Liver (tissue), 9 donors: ENCODE results near the gene RNF212. TPM values are rescaled to one million over a fixed set of nuclear protein-coding genes. Genes with fewer than 3 reads are reported as not detected.
A peak's percentile ranks its signal among the peaks of the same experiment; 100 is the strongest.

Experiments used
- DNase-seq: peaks from one replicate; pipeline ENCODE4 v3.0.0-alpha.2; 2017; ENCODE audit warnings: low spot score
- H3K27ac ChIP-seq, 2 donors: one replicate each; pipeline ENCODE4 v1.7.0; 2013; ENCODE audit warnings: inconsistent platforms in 2 of 2, low read length in 2 of 2, control low read depth in 1 of 2, low read depth in 1 of 2, mild to moderate bottlenecking in 1 of 2
- H3K27me3 ChIP-seq, 4 donors: one replicate each; pipeline versions ENCODE4 v1.6.1 to v1.7.0; 2013; ENCODE audit warnings: low read length in 3 of 4, inconsistent platforms in 1 of 4, mild to moderate bottlenecking in 1 of 4, moderate library complexity in 1 of 4; ENCODE audit not compliant: control insufficient read depth in 4 of 4, insufficient read depth in 4 of 4
- H3K36me3 ChIP-seq, 4 donors: one replicate each; pipeline versions ENCODE4 v1.6.1 to v1.7.0; 2013; ENCODE audit warnings: low read length in 3 of 4, mild to moderate bottlenecking in 3 of 4, low read depth in 1 of 4, moderate library complexity in 1 of 4; ENCODE audit not compliant: control insufficient read depth in 4 of 4, insufficient read depth in 3 of 4
- H3K4me1 ChIP-seq, 4 donors: one replicate each; pipeline versions ENCODE4 v1.6.1 to v1.7.0; 2013; ENCODE audit warnings: low read length in 3 of 4, mild to moderate bottlenecking in 3 of 4, moderate library complexity in 1 of 4; ENCODE audit not compliant: control insufficient read depth in 4 of 4, insufficient read depth in 4 of 4
- H3K4me3 ChIP-seq, 3 donors: one replicate each; pipeline versions ENCODE4 v1.6.1 to v1.7.0; 2013; ENCODE audit warnings: low read length in 3 of 3, control low read depth in 1 of 3, low read depth in 1 of 3, mild to moderate bottlenecking in 1 of 3
- H3K9ac ChIP-seq, 2 donors: one replicate each; pipeline ENCODE4 v1.7.0; 2013; ENCODE audit warnings: low read length in 2 of 2, mild to moderate bottlenecking in 2 of 2, moderate library complexity in 2 of 2, control low read depth in 1 of 2, low read depth in 1 of 2
- H3K9me3 ChIP-seq, 4 donors: one replicate each; pipeline versions ENCODE4 v1.6.1 to v1.7.0; 2013; ENCODE audit warnings: low read length in 3 of 4; ENCODE audit not compliant: control insufficient read depth in 4 of 4
- ATF3 ChIP-seq: IDR thresholded peaks from 2 replicates; pipeline ENCODE4 v1.6.1; 2016; ENCODE audit warnings: antibody characterized with exemption
- EGR1 ChIP-seq, 2 donors: IDR thresholded peaks; 2 replicates each; pipeline ENCODE4 v1.6.1; 2016 to 2018; ENCODE audit warnings: antibody characterized with exemption in 2 of 2, low read depth in 2 of 2
- FOXA1 ChIP-seq: IDR thresholded peaks from 2 replicates; pipeline ENCODE4 v1.6.1; 2016; ENCODE audit warnings: antibody characterized with exemption
- FOXA2 ChIP-seq: IDR thresholded peaks from 2 replicates; pipeline ENCODE4 v1.6.1; 2016; ENCODE audit warnings: antibody characterized with exemption
- HNF4A ChIP-seq, 2 donors: conservative IDR thresholded peaks; 2 replicates each; pipeline ENCODE4 v1.6.1; 2016; ENCODE audit warnings: antibody characterized with exemption in 2 of 2, mild to moderate bottlenecking in 2 of 2
- HNF4G ChIP-seq: IDR thresholded peaks from 2 replicates; pipeline ENCODE4 v1.6.1; 2016; ENCODE audit warnings: antibody characterized with exemption
- JUND ChIP-seq, 2 donors: IDR thresholded peaks; 2 replicates each; pipeline ENCODE4 v1.6.1; 2016; ENCODE audit warnings: antibody characterized with exemption in 2 of 2
- NR2F2 ChIP-seq: IDR thresholded peaks from 2 replicates; pipeline ENCODE4 v1.6.1; 2016; ENCODE audit warnings: antibody characterized with exemption
- RAD21 ChIP-seq, 2 donors: IDR thresholded peaks; 2 replicates each; pipeline ENCODE4 v1.6.1; 2016; ENCODE audit warnings: antibody characterized with exemption in 2 of 2, mild to moderate bottlenecking in 2 of 2
- REST ChIP-seq: IDR thresholded peaks from 2 replicates; pipeline ENCODE4 v1.6.1; 2016; ENCODE audit warnings: antibody characterized with exemption, mild to moderate bottlenecking
- RXRA ChIP-seq, 2 donors: IDR thresholded peaks; 2 replicates each; pipeline ENCODE4 v1.6.1; 2017 to 2018; ENCODE audit warnings: antibody characterized with exemption in 2 of 2, mild to moderate bottlenecking in 1 of 2
- SP1 ChIP-seq: IDR thresholded peaks from 2 replicates; pipeline ENCODE4 v1.6.1; 2018; ENCODE audit warnings: antibody characterized with exemption, mild to moderate bottlenecking
- YY1 ChIP-seq: IDR thresholded peaks from 2 replicates; pipeline ENCODE4 v1.6.1; 2016; ENCODE audit warnings: antibody characterized with exemption, mild to moderate bottlenecking
- ZBTB33 ChIP-seq: IDR thresholded peaks from 2 replicates; pipeline ENCODE4 v1.6.1; 2016; ENCODE audit warnings: antibody characterized with exemption
- WGBS: extraction: QIAGEN DNeasy Blood & Tissue Kit; methylation state at CpG from one replicate; pipeline ENCODE4 v1.1.7; 2013; 5-methylcytosine and 5-hydroxymethylcytosine counted together
- polyA plus RNA-seq, 2 donors: library from polyadenylated mRNA; stranded (reverse) in 1 of 2; unstranded in 1 of 2; fragments of 200-250 nt in 1 of 2; fragments of >200 nt in 1 of 2; fragmentation: Nextera tagmentation in 1 of 2; extraction: Ambion mirVana in 1 of 2; gene quantifications; one replicate each; pipeline versions ENCODE4 v1.2.1 to v1.2.3, GENCODE V29; 2013 to 2015
- total RNA-seq, 2 donors: library from RNA; depleted of rRNA; stranded (reverse); fragments of >200 nt; gene quantifications; one replicate each; pipeline ENCODE4 v1.2.3, GENCODE V29; 2014
- TF ChIP-seq, protein P1 (sequence below): IDR thresholded peaks from 2 replicates; pipeline ENCODE4 v1.6.1; 2016; ENCODE audit warnings: antibody characterized with exemption
- donor health status: healthy.
- donor health status: healthy.
- donor health status: healthy.
- donor health status: healthy.
- donor health status: healthy.

Gene RNF212
- total and polyA plus RNA-seq, 4 donors, result 0.32 to 0.47 (median 0.38) TPM; not detected in 1

GRCh38 chr4:1115528-1116293 is 2.3 kb upstream of the RNF212 start:
- TF ChIP-seq NR2F2 (no peak), RXRA (IDR thresholded peaks at IDR 0.05) (peak in 1 of 2 donors; percentile 12), RAD21 (IDR thresholded peaks at IDR 0.05) (no peak), FOXA1 (no peak), HNF4G (no peak), REST (no peak), HNF4A (conservative IDR thresholded peaks at IDR 0.05) (peak; percentile 49 to 60), ATF3 (peak; percentile 54), JUND (IDR thresholded peaks at IDR 0.05) (no peak), YY1 (no peak)
- H3K4me3 ChIP-seq, result no peak overlapping the region
- DNase-seq, result no peak
- whole genome bisulfite sequencing, result 53% methylated on average over 8 of the region's 8 CpGs
- no peaks in the 10 kb centered on the region for H3K4me1 ChIP-seq
- no peaks in the 10 kb centered on the region for H3K9me3 ChIP-seq
- no peaks in the 10 kb centered on the region for H3K27me3 ChIP-seq
- H3K27ac ChIP-seq, result no peak overlapping the region
- no peaks in the 10 kb centered on the region for H3K36me3 ChIP-seq
- H3K9ac ChIP-seq, result no peak overlapping the region

DNA sequence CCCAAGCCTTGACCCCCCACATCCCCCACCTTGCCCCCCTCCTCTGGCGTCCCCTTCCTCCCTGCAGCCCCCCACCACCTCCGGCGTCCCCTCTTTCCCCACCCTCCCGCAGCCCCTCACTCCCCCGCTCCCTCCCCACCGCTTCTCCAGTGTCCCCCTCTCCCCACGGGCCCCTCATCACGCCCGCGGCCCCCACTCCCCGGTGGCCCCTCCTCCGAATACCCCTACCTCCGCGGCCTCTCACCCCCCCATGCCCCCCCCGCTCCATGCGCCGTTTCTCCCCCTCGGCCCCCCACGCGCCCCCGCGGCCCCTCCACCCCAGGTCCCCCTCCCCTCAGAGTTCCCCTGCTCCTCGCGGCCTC is 562 bp downstream of the RNF212 start:
- no peak for DNase-seq
- Histone ChIP-seq H3K9me3 (no peaks in the 10 kb centered on the region), H3K9ac (no peak overlapping the region), H3K27me3 (no peaks in the 10 kb centered on the region), H3K27ac (no peak overlapping the region), H3K4me1 (peaks cover 0 to 4% (median 0%) of the 10 kb centered on the region in 4 donors), H3K36me3 (no peaks in the 10 kb centered on the region), H3K4me3 (no peak overlapping the region)
- WGBS, result 79% methylated on average over 24 of the region's 24 CpGs
- TF ChIP-seq NR2F2, result no peak

- Histone ChIP-seq H3K4me3 (no peak overlapping the region), H3K36me3 (no peaks in the 10 kb centered on the region), H3K4me1 (peaks cover 0 to 4% (median 0%) of the 10 kb centered on the region in 4 donors), H3K27ac (no peak overlapping the region), H3K27me3 (no peaks in the 10 kb centered on the region), H3K9me3 (no peaks in the 10 kb centered on the region), H3K9ac (no peak overlapping the region)
- 83% methylated on average over 27 of the region's 27 CpGs for WGBS
- no peak for DNase-seq
- no peak for TF ChIP-seq ZBTB33
- TF ChIP-seq SP1, result no peak
- TF ChIP-seq NR2F2, result no peak
- no peak for TF ChIP-seq JUND (IDR thresholded peaks at IDR 0.05)
- no peak for TF ChIP-seq RXRA (IDR thresholded peaks at IDR 0.05)
- no peak for TF ChIP-seq HNF4A (conservative IDR thresholded peaks at IDR 0.05)
- TF ChIP-seq, protein P1, sequence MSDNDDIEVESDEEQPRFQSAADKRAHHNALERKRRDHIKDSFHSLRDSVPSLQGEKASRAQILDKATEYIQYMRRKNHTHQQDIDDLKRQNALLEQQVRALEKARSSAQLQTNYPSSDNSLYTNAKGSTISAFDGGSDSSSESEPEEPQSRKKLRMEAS, result no peak
- TF ChIP-seq FOXA2, result no peak
- TF ChIP-seq HNF4G, result no peak
- TF ChIP-seq EGR1 (IDR thresholded peaks at IDR 0.05; ENCODE audit: low read depth in 2 of 2), result no peak
- TF ChIP-seq REST, result no peak
These were observed 1.1 kb downstream of the RNF212 start for GRCh38 chr4:1112174-1112820.
